H1 (cell line): ENCODE data around the gene HOXD1.

Source experiments
- EGR1 ChIP-seq: IDR thresholded peaks from 2 replicates; pipeline ENCODE4 v1.6.1; 2011; ENCODE audit warnings: low read depth, low read length, borderline replicate concordance
- EP300 ChIP-seq, 2 experiments: IDR thresholded peaks; 1 replicate in 1 of 2; 2 replicates in 1 of 2; pipeline ENCODE4 v1.6.1; 2011 to 2012; ENCODE audit warnings: low read depth in 2 of 2, low read length in 2 of 2, mild to moderate bottlenecking in 2 of 2, borderline replicate concordance in 1 of 2, inconsistent platforms in 1 of 2, moderate library complexity in 1 of 2
- PHF8 ChIP-seq: fragments of 200-600 bp; sonication (generic); conservative IDR thresholded peaks from 2 replicates; pipeline ENCODE4 v1.7.1; 2012; ENCODE audit warnings: low read depth, mild to moderate bottlenecking, inconsistent platforms, low read length, moderate library complexity
- POLR2A ChIP-seq, 2 experiments: IDR thresholded peaks; 1 replicate in 1 of 2; 2 replicates in 1 of 2; pipeline ENCODE4 v1.6.1; 2011; ENCODE audit warnings: low read depth in 2 of 2, low read length in 2 of 2, mild to moderate bottlenecking in 2 of 2; ENCODE audit errors: control extremely low read depth in 1 of 2
- POLR2AphosphoS5 ChIP-seq: IDR thresholded peaks from 2 replicates; pipeline ENCODE4 v1.6.1; 2011; ENCODE audit warnings: low read depth, low read length
- RFX5 ChIP-seq: IDR thresholded peaks from 2 replicates; pipeline ENCODE4 v1.6.1; 2011; ENCODE audit warnings: low read depth, low read length, improper control_type of control experiment, borderline replicate concordance
- SIN3A ChIP-seq, 2 experiments: IDR thresholded peaks in 1 of 2; conservative IDR thresholded peaks in 1 of 2; 2 replicates each; pipeline ENCODE4 v1.6.1; 2011 to 2012; ENCODE audit warnings: low read length in 2 of 2, improper control_type of control experiment in 1 of 2, low read depth in 1 of 2, mild to moderate bottlenecking in 1 of 2
- SIX5 ChIP-seq: IDR thresholded peaks from 2 replicates; pipeline ENCODE4 v1.6.1; 2011; ENCODE audit warnings: mild to moderate bottlenecking, low read depth, low read length
- TAF1 ChIP-seq: IDR thresholded peaks from 2 replicates; pipeline ENCODE4 v1.6.1; 2011; ENCODE audit warnings: mild to moderate bottlenecking, low read depth, low read length
- TBP ChIP-seq: IDR thresholded peaks from 2 replicates; pipeline ENCODE4 v1.6.1; 2011; ENCODE audit warnings: low read depth, low read length, improper control_type of control experiment
- ZNF274 ChIP-seq: IDR thresholded peaks from 2 replicates; pipeline ENCODE4 v1.7.0; 2012; ENCODE audit warnings: low read length, borderline replicate concordance; ENCODE audit errors: extremely low read depth
- TF ChIP-seq, protein P1 (sequence below), 3 experiments: IDR thresholded peaks; 1 replicate in 2 of 3; 2 replicates in 1 of 3; pipeline versions ENCODE4 v1.5.1 to v1.6.1; 2011; ENCODE audit warnings: low read length in 3 of 3, mild to moderate bottlenecking in 3 of 3, inconsistent platforms in 2 of 3, low read depth in 1 of 3, moderate library complexity in 1 of 3; ENCODE audit not compliant: insufficient read depth in 1 of 3; ENCODE audit errors: control extremely low read depth in 1 of 3
- TF ChIP-seq, protein P2 (sequence below): IDR thresholded peaks from 2 replicates; pipeline ENCODE4 v1.6.1; 2011; ENCODE audit warnings: low read length, improper control_type of control experiment
- TF ChIP-seq, protein P3 (sequence below): IDR thresholded peaks from 2 replicates; pipeline ENCODE4 v1.6.1; 2012; ENCODE audit warnings: inconsistent platforms

- TF ChIP-seq ZNF274: no peak
- TF ChIP-seq POLR2AphosphoS5: no peak
- TF ChIP-seq, protein P1, sequence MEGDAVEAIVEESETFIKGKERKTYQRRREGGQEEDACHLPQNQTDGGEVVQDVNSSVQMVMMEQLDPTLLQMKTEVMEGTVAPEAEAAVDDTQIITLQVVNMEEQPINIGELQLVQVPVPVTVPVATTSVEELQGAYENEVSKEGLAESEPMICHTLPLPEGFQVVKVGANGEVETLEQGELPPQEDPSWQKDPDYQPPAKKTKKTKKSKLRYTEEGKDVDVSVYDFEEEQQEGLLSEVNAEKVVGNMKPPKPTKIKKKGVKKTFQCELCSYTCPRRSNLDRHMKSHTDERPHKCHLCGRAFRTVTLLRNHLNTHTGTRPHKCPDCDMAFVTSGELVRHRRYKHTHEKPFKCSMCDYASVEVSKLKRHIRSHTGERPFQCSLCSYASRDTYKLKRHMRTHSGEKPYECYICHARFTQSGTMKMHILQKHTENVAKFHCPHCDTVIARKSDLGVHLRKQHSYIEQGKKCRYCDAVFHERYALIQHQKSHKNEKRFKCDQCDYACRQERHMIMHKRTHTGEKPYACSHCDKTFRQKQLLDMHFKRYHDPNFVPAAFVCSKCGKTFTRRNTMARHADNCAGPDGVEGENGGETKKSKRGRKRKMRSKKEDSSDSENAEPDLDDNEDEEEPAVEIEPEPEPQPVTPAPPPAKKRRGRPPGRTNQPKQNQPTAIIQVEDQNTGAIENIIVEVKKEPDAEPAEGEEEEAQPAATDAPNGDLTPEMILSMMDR (IDR thresholded peaks at IDR 0.05; ENCODE audit: control extremely low read depth in 1 of 3, insufficient read depth in 1 of 3, low read depth in 1 of 3, low read length in 3 of 3): no peak
- no peak for TF ChIP-seq EP300 (IDR thresholded peaks at IDR 0.05; ENCODE audit: borderline replicate concordance in 1 of 2, low read depth in 2 of 2, low read length in 2 of 2)
- TF ChIP-seq, protein P2, sequence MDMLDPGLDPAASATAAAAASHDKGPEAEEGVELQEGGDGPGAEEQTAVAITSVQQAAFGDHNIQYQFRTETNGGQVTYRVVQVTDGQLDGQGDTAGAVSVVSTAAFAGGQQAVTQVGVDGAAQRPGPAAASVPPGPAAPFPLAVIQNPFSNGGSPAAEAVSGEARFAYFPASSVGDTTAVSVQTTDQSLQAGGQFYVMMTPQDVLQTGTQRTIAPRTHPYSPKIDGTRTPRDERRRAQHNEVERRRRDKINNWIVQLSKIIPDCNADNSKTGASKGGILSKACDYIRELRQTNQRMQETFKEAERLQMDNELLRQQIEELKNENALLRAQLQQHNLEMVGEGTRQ: no peak
- no peak for TF ChIP-seq SIN3A (conservative IDR thresholded peaks at IDR 0.05 in 1 of 2, IDR thresholded peaks at IDR 0.05 in 1 of 2; ENCODE audit: low read depth in 1 of 2, low read length in 2 of 2)
- TF ChIP-seq POLR2A (IDR thresholded peaks at IDR 0.05; ENCODE audit: control extremely low read depth in 1 of 2, low read depth in 2 of 2, low read length in 2 of 2): no peak
- no peak for TF ChIP-seq SIX5
- no peak for TF ChIP-seq EGR1
- no peak for TF ChIP-seq TAF1
- TF ChIP-seq, protein P3, sequence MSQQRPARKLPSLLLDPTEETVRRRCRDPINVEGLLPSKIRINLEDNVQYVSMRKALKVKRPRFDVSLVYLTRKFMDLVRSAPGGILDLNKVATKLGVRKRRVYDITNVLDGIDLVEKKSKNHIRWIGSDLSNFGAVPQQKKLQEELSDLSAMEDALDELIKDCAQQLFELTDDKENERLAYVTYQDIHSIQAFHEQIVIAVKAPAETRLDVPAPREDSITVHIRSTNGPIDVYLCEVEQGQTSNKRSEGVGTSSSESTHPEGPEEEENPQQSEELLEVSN: no peak
- no peak for TF ChIP-seq TBP
- no peak for TF ChIP-seq RFX5
- TF ChIP-seq PHF8: no peak
These were observed 41.8 kb upstream of the HOXD1 start for GRCh38 chr2:176146645-176147044.
